ENCODE data around the gene DDX1.
A peak's percentile ranks its signal among the peaks of the same experiment; 100 is the strongest.

DDX1 gene

DNA sequence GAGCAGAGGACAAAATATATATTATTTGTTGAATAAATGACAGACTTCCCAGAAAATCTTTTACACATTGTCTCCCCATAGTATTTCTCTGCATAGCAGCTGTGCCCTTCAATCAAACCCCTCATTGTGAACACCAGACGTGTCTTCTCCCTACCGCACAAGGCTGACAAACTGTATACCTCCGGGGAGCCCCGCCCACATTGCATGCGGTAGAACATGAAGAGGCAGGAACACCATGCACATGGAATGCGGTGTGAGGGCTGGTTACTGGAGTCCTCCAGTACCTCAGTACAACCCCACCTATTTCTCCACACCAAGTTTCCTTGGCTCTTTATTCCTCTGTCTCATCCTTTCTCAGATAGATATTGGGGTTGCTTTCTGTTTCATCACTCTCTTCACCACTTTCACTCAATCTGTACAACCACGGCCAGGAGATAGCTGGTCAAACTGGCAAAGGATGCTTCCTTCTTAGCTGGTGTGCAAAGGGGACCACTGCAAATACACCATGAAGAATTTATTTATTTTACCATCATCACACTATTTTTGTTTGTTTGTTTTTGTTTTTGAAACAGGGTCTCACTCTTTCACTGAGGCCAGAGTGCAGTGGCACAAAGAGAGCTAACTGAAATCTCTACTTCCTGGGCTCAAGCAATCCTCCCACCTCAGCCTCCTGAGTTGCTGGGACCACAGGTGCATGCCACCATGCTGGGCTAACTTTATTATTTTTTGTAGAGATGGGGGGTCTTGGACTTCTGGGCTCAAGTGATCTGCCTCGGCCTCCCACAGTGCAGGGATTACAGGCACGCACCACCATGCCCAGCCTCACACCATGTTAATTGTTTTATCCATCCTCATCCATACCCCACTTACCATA, 28.2 kb upstream of the DDX1 start:
- no peak for DNase-seq

DNA sequence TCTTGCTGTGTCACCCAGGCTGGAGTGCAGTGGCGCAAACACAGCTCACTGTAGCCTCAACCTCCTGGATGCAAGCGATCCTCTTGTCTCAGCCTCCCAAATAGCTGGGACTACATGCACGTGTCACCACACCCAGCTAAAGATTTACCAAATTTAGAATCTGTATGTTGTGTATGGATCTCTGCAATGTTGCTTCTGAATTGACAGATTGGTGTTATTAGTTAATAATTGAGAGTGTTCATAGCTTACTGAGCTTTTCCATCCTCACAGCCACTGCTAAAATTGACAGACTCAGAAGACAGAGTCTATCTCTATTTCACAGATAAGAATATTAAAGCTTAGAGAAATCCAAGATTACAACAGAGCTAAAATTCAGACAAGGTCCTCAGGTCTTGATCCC, 26.3 kb upstream of the DDX1 start:
- no peak for DNase-seq

DNA sequence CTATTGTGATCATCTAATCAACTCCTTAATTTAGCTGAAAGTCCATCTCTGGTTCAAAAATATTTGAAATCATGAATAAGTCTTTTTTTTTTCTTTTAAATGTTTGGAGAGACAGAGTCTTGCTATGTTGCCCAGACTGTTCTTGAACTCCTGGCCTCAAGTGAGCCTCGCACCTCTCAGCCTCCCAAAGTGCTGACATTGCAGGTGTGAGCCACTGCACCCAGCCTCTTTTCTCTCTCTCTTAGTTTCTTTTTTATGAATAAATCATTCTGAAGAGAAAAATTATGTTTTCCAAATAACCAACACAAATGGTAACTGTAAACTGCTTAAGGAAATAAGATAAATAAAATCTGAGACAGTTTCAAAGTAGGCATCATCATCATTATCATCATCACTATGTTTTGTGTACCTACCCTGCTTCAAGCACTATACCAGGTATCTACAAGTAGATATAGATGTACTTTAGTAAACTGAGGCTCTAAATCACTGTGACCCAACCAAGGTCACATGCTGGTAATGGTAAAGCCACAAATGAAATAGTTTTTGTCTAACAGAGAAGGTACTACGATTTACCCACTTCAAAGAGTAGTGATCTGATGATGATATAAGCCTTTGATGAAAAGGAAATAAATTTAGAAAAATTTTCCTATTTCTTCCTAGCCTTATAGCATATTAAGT, 25.5 kb upstream of the DDX1 start:
- DNase-seq = no peak

DNA sequence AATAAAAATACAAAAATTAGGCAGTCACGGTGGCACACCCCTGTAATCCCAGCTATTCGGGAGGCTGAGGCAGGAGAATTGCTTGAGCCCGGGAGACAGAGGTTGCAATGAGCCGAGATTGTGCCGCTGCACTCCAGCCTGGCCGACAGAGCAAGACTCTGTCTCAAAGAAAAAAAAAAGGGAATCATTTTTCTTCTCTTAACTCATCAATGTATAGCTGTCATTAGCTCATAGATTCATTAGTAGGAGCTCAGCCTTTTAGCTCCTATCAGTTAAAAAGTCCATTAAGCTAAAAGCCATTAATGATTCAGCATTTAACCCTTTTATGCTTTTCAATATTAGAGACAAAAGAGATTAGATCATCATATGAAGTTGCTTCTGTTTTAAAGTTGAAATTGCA, 24.8 kb upstream of the DDX1 start:
- DNase-seq = no peak

DNA sequence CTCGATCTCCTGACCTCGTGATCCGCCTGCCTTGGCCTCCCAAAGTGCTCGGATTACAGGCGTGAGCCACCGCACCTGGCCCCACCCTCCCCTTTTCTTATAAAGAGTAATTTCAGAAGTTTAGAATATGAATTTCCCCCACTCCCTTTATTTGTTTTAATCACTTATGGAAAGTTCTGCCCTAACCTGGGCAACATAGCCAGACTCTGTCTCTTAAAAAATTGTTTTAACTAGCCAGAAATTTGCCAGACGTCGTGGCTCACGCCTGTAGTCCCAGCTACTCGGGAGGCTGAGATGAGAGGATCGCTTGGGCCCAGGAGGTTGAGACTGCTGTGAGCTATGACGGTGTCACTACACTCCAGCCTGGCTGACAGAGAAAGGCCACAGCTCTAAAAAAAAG, 22.8 kb upstream of the DDX1 start:
- no peak for DNase-seq

- no peak for DNase-seq
These were observed 21.6 kb upstream of the DDX1 start for GRCh38 chr2:15570104-15570503.

- DNase-seq = no peak
These were observed 19.9 kb upstream of the DDX1 start for GRCh38 chr2:15571729-15572128.

GRCh38 chr2:15577071-15577735, 14.5 kb upstream of the DDX1 start:
- peak; percentile 82 for DNase-seq

DNA sequence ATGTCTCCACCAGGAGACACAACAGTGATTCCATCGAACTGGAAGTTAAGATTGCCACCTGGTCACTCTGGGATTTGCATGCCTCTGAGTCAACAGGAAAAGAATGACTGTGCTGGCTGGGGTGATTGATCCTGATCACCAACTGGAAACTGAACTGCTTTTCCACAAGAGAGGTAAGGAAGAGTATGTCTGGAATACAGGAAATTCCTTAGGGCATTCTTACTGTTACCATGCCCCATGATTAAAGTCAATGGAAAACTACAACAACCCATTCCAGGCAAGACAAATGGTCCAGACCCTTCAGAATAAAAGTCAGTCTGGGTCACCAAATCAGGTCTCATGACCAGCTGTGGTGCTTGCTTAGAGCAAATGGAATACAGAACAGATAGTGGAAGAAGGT, 12.0 kb upstream of the DDX1 start:
- no peak for DNase-seq

- DNase-seq = no peak
These were observed 11.2 kb upstream of the DDX1 start for GRCh38 chr2:15580451-15580850.

- no peak for DNase-seq
These were observed 8.8 kb upstream of the DDX1 start for GRCh38 chr2:15582710-15583357.

DNA sequence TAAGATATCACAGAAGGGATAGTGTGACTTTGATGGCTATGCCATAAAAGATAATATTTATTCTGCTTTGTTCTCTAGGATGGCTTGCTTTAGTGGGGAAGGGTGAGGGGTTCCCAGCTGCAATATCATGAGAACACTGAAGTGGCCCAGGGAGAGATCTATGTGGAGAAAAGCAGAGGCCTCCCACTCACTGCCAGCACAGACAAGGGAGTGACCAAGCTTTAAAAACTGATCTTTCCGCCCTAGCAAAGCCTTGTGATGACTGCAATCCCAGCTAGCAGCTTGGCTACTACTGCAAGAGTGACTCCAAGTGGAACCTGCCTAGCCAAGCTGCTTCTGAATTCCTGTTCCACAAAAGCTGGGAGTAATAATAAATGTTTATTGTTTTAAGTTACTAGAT, 7.8 kb upstream of the DDX1 start:
- no peak for DNase-seq

DNA sequence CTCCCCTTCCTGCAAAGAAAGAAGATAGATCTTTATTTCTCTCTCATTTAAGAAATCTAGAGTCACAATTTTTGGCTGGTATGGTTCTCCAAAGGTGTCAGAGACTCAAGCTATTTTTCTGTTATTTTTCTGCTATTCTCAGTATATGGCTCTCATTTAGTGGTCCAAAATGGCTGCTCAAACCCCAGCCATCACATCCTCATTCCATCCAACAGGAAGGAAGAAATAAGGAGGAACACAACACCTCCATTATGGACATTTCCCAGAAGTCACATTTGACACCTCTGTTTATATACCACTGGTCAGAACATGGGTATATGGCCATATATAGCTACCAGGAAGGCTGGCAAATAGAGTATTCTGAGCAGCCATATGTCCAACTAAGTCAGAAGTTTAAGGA, 7.4 kb upstream of the DDX1 start:
- DNase-seq = no peak

DNA sequence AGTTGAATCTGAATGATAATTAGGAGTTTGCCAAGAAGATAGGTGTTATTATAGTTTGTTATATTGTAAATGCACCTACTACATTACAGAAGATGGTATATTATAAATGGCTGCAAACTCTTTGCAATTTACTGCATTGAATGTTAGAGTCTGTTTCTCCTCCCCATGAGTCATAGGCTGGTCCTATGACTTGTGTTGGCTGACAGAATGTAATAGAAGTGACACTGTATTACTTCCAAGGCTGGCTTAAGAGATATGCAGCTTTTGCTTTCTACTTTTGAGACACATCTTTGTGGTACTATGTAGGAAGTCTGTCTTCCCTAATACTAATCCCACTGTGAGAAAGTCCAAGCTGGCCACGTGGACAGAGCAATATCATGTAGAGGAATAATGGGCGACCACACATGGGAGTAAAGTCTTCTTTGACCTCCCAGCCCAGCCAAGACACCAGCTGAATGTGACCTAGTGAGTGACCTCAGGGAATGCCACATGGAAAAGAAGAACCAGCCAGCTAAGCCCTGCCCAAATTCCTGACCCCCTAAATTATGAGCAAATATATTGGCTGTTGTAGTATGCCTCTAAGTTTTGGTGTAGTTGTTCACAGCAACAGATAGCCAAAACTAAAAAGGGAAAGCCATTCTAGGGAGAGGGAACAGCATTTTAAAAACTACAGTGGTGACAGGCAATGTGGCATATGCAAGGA, 6.8 kb upstream of the DDX1 start:
- no peak for DNase-seq

DNA sequence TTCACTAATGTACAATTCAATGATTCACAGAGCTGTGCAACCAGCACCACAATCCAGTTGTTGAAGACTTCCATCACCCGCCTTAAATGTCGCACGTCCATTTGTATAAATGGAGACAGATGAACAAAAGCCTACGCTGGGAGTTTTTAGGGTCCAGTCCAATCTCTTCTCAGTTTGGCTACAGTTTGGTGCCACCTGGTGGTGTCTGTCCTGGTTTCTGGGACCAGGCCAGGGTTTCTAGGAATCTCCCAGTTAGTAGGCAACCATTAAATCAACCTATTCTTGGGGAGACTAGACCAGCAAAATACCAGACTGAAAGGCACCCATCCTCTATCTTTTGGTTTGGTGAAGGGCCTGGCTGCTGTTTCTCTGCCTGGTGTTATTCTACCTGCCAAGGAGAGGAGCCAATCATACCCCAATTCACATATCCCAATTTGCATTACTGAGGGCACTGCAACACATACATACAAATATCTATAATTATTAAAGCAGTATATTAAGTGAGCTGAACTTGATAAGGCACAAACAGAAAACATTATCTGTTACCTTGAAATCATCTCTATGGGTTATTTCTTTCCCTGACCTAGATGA, 3.2 kb upstream of the DDX1 start:
- peak; percentile 5 for DNase-seq

GRCh38 chr2:15591373-15591691, 336 bp upstream of the DDX1 start:
- DNase-seq = no peak

GRCh38 chr2:15593327-15593705, 1.6 kb downstream of the DDX1 start:
- no peak for DNase-seq

GRCh38 chr2:15594291-15595256, 2.9 kb downstream of the DDX1 start:
- no peak for DNase-seq

- no peak for DNase-seq
These were observed 3.8 kb downstream of the DDX1 start for GRCh38 chr2:15595342-15595905.

DNA sequence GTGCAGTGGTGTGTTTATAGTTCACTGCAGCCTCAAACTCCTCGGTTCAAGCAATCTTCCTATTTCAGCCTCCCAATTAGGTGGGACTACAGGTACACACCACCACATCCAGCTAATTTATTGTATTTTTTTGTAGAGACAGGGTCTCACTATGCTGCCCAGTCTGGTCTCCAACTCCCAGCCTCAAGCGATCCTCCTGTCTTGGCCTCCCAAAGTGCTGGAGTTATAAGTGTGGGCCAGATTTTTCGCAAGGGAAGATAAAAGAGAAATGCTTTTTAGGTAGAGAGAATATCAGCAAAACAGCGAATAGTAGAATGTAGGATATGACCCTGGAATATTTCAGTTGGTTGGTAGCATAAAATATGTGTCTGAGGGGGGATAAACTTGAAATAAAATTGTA, 4.3 kb downstream of the DDX1 start:
- DNase-seq = no peak

- DNase-seq = no peak
These were observed 4.7 kb downstream of the DDX1 start for GRCh38 chr2:15596350-15596749.
